ENCODE results near the gene ADCK2.
"Not testable (repeated sequence)": the region's sequence is repeated elsewhere in the genome, so short reads cannot be mapped to it uniquely, and the experiment has no call there.

The ADCK2 gene

DNA sequence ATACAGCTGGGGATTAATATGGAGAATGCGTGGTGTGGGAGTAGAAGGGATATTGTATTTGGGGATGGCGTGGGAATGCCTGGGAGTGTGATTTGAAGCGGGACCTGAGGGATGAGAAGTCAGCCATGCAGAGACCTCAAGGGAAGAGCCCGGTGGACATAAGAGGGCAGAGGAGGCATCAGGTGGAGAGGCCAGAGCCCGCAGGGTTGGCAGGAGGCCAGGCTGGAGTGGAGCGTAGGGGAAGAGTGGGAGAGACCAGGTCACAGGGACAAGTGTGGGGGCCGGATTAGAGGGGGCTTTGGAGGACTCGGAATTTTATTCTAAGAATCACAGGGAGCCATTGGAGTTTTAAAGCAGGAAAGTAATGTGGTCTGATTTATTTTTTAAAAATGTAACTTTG is 25.7 kb downstream of the ADCK2 start:
- no peak overlapping the region for H3K27ac ChIP-seq
- TF ChIP-seq ZFX (IDR thresholded peaks at IDR 0.05; ENCODE audit: borderline replicate concordance) = no peak
- TF ChIP-seq, protein P1, sequence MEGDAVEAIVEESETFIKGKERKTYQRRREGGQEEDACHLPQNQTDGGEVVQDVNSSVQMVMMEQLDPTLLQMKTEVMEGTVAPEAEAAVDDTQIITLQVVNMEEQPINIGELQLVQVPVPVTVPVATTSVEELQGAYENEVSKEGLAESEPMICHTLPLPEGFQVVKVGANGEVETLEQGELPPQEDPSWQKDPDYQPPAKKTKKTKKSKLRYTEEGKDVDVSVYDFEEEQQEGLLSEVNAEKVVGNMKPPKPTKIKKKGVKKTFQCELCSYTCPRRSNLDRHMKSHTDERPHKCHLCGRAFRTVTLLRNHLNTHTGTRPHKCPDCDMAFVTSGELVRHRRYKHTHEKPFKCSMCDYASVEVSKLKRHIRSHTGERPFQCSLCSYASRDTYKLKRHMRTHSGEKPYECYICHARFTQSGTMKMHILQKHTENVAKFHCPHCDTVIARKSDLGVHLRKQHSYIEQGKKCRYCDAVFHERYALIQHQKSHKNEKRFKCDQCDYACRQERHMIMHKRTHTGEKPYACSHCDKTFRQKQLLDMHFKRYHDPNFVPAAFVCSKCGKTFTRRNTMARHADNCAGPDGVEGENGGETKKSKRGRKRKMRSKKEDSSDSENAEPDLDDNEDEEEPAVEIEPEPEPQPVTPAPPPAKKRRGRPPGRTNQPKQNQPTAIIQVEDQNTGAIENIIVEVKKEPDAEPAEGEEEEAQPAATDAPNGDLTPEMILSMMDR (IDR thresholded peaks at IDR 0.05) = no peak

DNA sequence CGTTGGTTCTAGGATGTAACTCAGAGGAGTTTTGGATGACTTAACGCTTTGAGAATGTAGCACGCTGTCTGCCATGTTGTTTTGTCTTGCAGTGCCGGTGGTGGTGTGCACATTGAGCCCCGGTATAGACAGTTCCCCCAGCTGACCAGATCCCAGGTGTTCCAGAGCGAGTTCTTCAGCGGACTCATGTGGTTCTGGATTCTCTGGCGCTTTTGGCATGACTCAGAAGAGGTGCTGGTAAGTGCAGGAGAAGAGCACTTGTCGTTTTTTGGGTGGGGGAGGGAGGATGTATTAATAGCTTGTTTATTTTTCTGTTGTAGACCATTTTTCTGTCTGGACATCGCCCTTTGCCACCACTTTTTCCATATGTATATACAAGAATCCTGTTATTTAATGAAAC is 30.0 kb downstream of the ADCK2 start:
- no peak overlapping the region for H3K27ac ChIP-seq

DNA sequence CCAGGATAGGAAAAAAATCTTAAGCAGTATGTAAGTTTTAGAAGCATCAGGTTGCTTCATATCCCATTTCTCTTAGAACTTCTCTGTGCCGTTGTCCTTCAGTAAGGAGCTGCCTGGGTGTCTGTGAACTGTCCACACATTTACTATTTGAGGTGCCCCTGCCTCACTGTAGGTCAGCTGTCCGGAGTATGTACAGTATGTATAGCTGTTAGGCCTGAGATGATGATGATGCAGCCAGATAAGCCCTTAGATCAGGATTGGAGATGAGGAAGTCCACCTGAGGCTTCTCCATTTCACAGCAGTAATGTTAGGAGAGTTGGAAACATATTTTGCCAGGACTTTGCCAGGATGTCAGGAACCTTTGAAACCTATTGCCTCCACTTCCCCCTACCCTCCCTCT is 31.5 kb downstream of the ADCK2 start:
- TF ChIP-seq, protein P1 (IDR thresholded peaks at IDR 0.05) = no peak
- H3K27ac ChIP-seq = no peak overlapping the region

More for the DNA sequence above, 30.0 kb downstream of the ADCK2 start:
- TF ChIP-seq, protein P1 (IDR thresholded peaks at IDR 0.05) = no peak
- no peak for TF ChIP-seq ZFX (IDR thresholded peaks at IDR 0.05; ENCODE audit: borderline replicate concordance)

DNA sequence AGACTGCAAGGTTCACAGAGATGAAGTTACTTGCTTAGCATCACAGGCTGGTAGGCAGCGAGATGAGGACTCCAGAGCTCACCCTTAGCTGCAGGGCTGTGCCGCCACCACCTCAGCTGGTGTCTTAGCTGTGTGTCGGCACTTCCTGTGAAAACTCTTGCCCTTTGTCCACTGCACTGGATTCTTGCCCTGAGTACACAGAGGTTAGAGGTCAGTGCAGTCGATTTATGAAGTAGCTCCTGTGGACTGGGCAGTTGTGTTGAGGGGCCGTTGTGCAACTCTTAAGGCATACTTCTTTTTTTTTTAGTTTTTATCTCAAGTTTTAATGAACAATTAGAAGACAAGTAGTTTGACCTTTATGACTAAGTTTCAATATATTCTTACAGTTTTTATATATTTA is 34.4 kb downstream of the ADCK2 start:
- H3K27ac ChIP-seq = no peak overlapping the region
- TF ChIP-seq, protein P1 (IDR thresholded peaks at IDR 0.05) = no peak
- TF ChIP-seq ZFX (IDR thresholded peaks at IDR 0.05; ENCODE audit: borderline replicate concordance) = no peak

- H3K27ac ChIP-seq = not testable (repeated sequence)
These were observed 36.0 kb downstream of the ADCK2 start for GRCh38 chr7:140708764-140709163.

DNA sequence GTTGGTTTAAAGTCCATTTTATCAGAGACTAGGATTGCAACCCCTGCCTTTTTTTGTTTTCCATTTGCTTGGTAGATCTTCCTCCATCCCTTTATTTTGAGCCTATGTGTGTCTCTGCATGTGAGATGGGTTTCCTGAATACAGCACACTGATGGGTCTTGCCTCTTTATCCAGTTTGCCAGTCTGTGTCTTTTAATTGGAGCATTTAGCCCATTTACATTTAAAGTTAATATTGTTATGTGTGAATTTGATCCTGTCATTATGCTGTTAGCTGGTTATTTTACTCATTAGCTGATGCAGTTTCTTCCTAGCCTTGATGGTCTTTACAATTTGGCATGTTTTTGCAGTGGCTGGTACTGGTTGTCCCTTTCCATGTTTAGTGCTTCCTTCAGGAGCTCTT is 39.6 kb downstream of the ADCK2 start:
- H3K27ac ChIP-seq = not testable (repeated sequence)

DNA sequence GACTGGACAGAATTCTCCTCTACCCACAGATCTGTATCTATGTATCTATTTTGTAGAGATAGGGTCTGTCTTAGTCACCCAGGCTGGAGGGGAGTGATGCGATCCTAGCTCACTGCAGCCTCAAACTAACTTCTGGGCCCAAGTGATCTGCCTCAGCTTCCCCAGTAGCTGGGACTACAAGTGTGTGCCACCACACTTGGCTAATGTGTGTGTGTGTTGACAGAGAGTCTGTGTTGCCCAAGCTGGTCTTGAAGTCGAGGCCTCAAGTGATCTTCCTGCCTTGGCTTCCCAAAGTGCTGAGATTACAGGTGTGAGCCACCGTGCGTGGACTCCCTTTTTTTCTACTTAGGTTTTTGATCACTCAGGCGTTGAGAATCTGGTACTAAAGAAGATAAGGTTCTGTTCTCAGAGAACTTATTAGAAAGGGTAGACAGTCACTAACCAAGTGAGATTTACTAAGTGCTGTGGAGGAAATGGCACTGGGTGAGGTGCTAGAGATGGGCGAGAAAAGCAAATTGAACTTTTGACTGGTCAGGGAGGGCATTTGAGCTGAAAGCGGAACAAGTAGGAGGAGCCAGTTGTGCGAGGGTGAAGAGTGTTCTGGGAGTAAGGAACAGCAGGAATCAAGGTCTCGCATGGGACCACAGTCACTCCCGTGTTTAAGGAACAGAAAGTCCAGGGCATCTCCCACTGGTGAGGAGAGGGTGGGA is 41.7 kb downstream of the ADCK2 start:
- TF ChIP-seq ZFX (IDR thresholded peaks at IDR 0.05; ENCODE audit: borderline replicate concordance) = no peak
- TF ChIP-seq, protein P1 (IDR thresholded peaks at IDR 0.05) = no peak
- no peak overlapping the region for H3K27ac ChIP-seq

GRCh38 chr7:140719721-140720120 is 47.0 kb downstream of the ADCK2 start:
- H3K27ac ChIP-seq = no peak overlapping the region

More at GRCh38 chr7:140719721-140720120, 47.0 kb downstream of the ADCK2 start:
- TF ChIP-seq, protein P1 (IDR thresholded peaks at IDR 0.05) = no peak
- no peak for TF ChIP-seq ZFX (IDR thresholded peaks at IDR 0.05; ENCODE audit: borderline replicate concordance)

Measured in 22Rv1 (cell line).